Body of pancreas (tissue), 4 donors: ENCODE measurements around the gene GRAP2. TPM values are rescaled to one million over a fixed set of nuclear protein-coding genes. Genes with fewer than 3 reads are reported as not detected.

ENCODE experiments used
- ATAC-seq: fragments of 150-250 bp; one replicate; pipeline ENCODE4 v1.9.1; 2016
- DNase-seq, 4 donors: peaks; one replicate each; pipeline ENCODE4 v3.0.0-alpha.2; 2019
- H3K27ac ChIP-seq, 4 donors: fragments of 200-600 bp; sonication (generic); 1 replicate in 3 of 4; 2 replicates in 1 of 4; pipeline versions ENCODE4 v1.5.1 to v1.6.1; 2016 to 2019; ENCODE audit warnings: mild to moderate bottlenecking in 1 of 4, mixed read lengths in 1 of 4, moderate library complexity in 1 of 4
- H3K27me3 ChIP-seq, 2 donors: fragments of 200-600 bp; sonication (generic); one replicate each; pipeline ENCODE4 v1.6.0; 2016; ENCODE audit warnings: mild to moderate bottlenecking in 1 of 2
- H3K36me3 ChIP-seq, 2 donors: fragments of 200-600 bp; sonication (generic); replicated peaks in 1 of 2; 2 replicates each; pipeline ENCODE4 v1.5.1; 2016; ENCODE audit warnings: low read depth in 2 of 2; ENCODE audit not compliant: insufficient read depth in 1 of 2
- H3K4me1 ChIP-seq: fragments of 200-600 bp; sonication (generic); one replicate; pipeline ENCODE4 v1.6.0; 2016
- H3K4me3 ChIP-seq, 2 donors: fragments of 200-600 bp; sonication (generic); 1 replicate in 1 of 2; 2 replicates in 1 of 2; pipeline ENCODE4 v1.5.1; 2016 to 2019
- H3K9me3 ChIP-seq, 3 donors: fragments of 200-600 bp; sonication (generic); 1 replicate in 2 of 3; 2 replicates in 1 of 3; pipeline ENCODE4 v1.5.1; 2016
- POLR2A ChIP-seq, 3 donors: fragments of 450-650 bp; IDR thresholded peaks; one replicate each; pipeline ENCODE4 v1.6.1; 2016; ENCODE audit warnings: antibody characterized with exemption in 3 of 3, mild to moderate bottlenecking in 2 of 3
- WGBS, 2 donors: methylation state at CpG; one replicate each; pipeline ENCODE4 v1.1.5; 2017; 5-methylcytosine and 5-hydroxymethylcytosine counted together
- intact Hi-C: fragments of 100-400 bp; cut with DNase I; formaldehyde crosslinking; loops from one replicate; pipeline ENCODE4 v1.15.1; 2023
- total RNA-seq, 2 donors: library from RNA; depleted of rRNA; stranded (reverse); fragments of >200 nt; gene quantifications; one replicate each; pipeline ENCODE4 v1.1.0, GENCODE V29; 2016
- TF ChIP-seq, protein P1 (sequence below), 7 experiments: fragments of 450-650 bp in 4 of 7; fragments of 200-600 bp in 3 of 7; sonication (generic) in 3 of 7; IDR thresholded peaks; one replicate each; pipeline ENCODE4 v1.5.1; 2016 to 2019; ENCODE audit warnings: antibody characterized with exemption in 7 of 7

Gene GRAP2
- total RNA-seq, 2 donors from 2014 or later, result 0.78 to 0.99 TPM

DNA sequence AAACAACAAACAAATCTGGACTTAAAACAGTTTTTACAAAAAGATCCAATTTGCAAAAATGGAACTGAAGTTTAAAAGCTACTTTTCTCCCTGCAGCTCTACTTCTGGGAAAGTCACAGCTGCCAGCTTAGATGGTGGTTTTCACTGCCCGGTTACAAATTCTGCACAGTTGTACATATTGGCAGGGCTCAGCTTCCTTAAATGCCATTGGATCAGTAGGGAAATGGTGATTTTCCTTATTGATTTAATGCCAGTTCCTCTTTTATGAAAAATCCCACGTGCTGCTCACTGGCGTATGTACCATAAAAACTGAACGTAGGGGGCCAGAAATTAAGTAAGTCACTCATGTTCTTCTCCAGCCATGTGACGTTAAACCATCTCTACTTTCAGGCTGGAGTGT is 22.8 kb downstream of the GRAP2 start:
- Histone ChIP-seq H3K27ac (peak overlapping the region in 1 of 4 donors; percentile 9), H3K9me3 (no peaks in the 10 kb centered on the region), H3K36me3 (no peaks in the 10 kb centered on the region), H3K27me3 (no peaks in the 10 kb centered on the region), H3K4me1 (peaks cover 18% of the 10 kb centered on the region), H3K4me3 (no peak overlapping the region)
- no peak for TF ChIP-seq POLR2A (IDR thresholded peaks at IDR 0.05)
- TF ChIP-seq, protein P1, sequence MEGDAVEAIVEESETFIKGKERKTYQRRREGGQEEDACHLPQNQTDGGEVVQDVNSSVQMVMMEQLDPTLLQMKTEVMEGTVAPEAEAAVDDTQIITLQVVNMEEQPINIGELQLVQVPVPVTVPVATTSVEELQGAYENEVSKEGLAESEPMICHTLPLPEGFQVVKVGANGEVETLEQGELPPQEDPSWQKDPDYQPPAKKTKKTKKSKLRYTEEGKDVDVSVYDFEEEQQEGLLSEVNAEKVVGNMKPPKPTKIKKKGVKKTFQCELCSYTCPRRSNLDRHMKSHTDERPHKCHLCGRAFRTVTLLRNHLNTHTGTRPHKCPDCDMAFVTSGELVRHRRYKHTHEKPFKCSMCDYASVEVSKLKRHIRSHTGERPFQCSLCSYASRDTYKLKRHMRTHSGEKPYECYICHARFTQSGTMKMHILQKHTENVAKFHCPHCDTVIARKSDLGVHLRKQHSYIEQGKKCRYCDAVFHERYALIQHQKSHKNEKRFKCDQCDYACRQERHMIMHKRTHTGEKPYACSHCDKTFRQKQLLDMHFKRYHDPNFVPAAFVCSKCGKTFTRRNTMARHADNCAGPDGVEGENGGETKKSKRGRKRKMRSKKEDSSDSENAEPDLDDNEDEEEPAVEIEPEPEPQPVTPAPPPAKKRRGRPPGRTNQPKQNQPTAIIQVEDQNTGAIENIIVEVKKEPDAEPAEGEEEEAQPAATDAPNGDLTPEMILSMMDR (IDR thresholded peaks at IDR 0.05), result no peak
- intact Hi-C loops, result no loop called here
- ATAC-seq (peak; percentile 33), DNase-seq (peak in 3 of 4 donors; percentile 39 to 52 (median 51))
- 9 to 13% methylated on average over 5 of the region's 5 CpGs for WGBS, 2 donors

DNA sequence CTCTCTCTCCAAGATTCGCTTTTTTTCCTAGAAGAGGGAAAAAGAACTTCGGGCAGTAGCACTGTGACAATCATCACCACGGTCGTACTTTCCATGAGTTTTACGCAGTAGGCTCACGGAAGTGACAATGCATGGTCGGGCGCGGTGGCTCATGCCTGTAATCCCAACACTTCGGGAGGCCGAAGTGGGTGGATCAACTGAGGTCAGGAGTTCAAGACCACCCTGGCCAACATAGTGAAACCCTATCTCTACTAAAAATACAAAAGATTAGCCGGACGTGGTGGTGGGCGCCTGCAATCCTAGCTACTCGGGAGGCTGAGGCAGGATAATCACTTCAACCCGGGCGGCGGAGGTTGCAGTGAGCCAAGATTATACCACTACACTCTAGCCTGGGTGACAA is 23.4 kb downstream of the GRAP2 start:
- no peak for TF ChIP-seq POLR2A (IDR thresholded peaks at IDR 0.05)
- TF ChIP-seq, protein P1 (IDR thresholded peaks at IDR 0.05), result no peak
- Histone ChIP-seq H3K4me3 (no peak overlapping the region), H3K27me3 (no peaks in the 10 kb centered on the region), H3K27ac (no peak overlapping the region), H3K9me3 (no peaks in the 10 kb centered on the region), H3K36me3 (no peaks in the 10 kb centered on the region), H3K4me1 (peaks cover 18% of the 10 kb centered on the region)
- DNase-seq, result no peak
- ATAC-seq, result no peak
- intact Hi-C loops, result no loop called here
- whole genome bisulfite sequencing, 2 donors, result 90 to 93% methylated on average over 18 of the region's 18 CpGs

DNA sequence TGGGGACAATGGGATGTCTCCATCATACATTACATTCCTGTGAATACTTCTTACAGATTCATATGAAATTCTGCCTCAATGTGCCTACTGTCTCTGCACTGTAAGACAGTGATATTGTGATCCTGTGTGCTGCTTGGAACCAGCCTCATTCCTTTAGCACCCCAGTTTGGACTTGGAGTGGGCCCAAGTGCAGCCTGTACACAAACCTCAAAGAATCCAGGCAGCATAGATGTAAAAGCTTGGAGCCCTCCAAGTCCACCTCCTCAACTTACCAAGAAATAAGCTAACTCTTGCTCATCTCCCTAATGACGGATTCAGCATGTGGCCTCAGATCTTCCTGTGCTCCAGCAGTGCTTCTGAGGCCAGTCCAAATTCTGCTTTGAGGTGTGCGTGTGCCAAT is 24.4 kb downstream of the GRAP2 start:
- Histone ChIP-seq H3K27me3 (no peaks in the 10 kb centered on the region), H3K9me3 (no peaks in the 10 kb centered on the region), H3K4me1 (peaks cover 18% of the 10 kb centered on the region), H3K4me3 (no peak overlapping the region), H3K27ac (no peak overlapping the region), H3K36me3 (no peaks in the 10 kb centered on the region)
- ATAC-seq, result no peak
- intact Hi-C loops, result no loop called here
- TF ChIP-seq, protein P1 (IDR thresholded peaks at IDR 0.05), result no peak
- TF ChIP-seq POLR2A (IDR thresholded peaks at IDR 0.05), result no peak
- no peak for DNase-seq
- 80 to 93% methylated on average over 2 of the region's 2 CpGs for WGBS, 2 donors

DNA sequence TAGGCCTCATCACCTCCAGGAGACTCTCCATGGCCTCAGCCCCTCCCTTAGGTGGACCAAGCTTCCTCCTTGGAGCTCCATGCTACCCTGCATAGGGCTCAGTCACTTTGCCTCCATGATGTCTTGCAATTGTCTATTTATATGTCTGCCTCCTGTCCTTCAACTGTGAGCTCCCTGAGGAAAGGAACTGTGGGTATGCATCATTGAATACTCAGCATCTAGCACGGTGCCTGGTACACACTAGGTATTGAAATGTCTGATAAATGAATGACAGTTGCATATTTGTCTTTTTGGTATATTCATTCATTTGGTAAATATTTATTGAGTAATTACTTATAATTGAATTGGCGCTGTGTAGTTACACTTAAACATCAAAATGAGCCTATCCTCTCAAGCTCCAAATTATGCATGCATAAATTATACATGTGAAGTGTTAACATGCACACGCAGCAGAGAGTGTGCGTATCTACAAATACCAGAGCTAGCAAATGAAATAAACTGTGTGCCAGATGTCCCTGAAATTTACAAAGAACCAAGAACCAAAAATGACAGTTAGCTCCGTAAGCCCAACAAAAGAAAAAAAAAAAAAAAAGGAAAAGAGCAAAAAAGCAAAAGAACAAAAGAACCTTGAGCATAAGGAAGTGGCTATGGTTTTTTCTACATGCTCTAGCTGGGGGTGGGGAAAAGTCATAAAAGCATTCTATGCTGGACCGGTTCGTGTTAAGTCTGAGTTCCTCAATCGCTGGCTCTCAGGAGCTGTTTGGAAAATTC is 25.2 kb downstream of the GRAP2 start:
- TF ChIP-seq POLR2A (IDR thresholded peaks at IDR 0.05), result no peak
- TF ChIP-seq, protein P1 (IDR thresholded peaks at IDR 0.05), result no peak
- no peaks in the 10 kb centered on the region for H3K9me3 ChIP-seq
- no peaks in the 10 kb centered on the region for H3K27me3 ChIP-seq
- intact Hi-C loops, result no loop called here
- ATAC-seq, result peak; percentile 48
- peaks cover 18% of the 10 kb centered on the region for H3K4me1 ChIP-seq
- no peaks in the 10 kb centered on the region for H3K36me3 ChIP-seq
- H3K4me3 ChIP-seq, result no peak overlapping the region
- no peak overlapping the region for H3K27ac ChIP-seq
- 59 to 73% methylated on average over 8 of the region's 8 CpGs for WGBS, 2 donors
- DNase-seq, result peak in 1 of 4 donors; percentile 13

DNA sequence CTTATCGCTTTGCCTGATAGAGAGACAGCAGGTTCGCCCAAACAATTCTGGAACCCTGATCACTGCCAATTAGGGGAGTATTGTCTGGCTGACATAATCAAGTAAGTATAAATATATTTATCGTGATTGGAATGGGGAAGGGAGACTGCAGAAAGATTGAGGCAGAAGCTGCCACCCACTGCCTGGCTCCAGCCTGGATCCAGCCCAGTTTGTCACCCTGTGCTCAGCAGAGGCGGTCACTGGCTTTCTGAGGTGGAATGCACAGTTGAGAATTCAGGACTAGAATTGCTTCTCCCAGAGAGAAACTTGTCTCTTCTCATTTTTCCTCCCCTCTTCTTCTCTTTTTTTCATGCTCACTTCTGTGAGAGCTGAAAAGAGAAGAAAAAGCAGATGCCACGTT is 25.9 kb downstream of the GRAP2 start:
- DNase-seq (no peak), ATAC-seq (no peak)
- Histone ChIP-seq H3K27ac (no peak overlapping the region), H3K36me3 (no peaks in the 10 kb centered on the region), H3K4me3 (no peak overlapping the region), H3K4me1 (peaks cover 18% of the 10 kb centered on the region), H3K9me3 (no peaks in the 10 kb centered on the region), H3K27me3 (no peaks in the 10 kb centered on the region)
- intact Hi-C loops, result no loop called here
- WGBS, 2 donors, result 60 to 66% methylated on average over 5 of the region's 5 CpGs
- TF ChIP-seq, protein P1 (IDR thresholded peaks at IDR 0.05), result no peak
- TF ChIP-seq POLR2A (IDR thresholded peaks at IDR 0.05), result no peak
